NCI-H1694 (cell line): ENCODE data around the gene PGS1.

Experiments used
- DNase-seq: peaks from one replicate; lab custom pipeline; 2025; lab: John Stamatoyannopoulos, UW

Gene PGS1

GRCh38 chr17:78408476-78409050 lies 30.1 kb downstream of the PGS1 start:
- DNase-seq, result no peak

DNA sequence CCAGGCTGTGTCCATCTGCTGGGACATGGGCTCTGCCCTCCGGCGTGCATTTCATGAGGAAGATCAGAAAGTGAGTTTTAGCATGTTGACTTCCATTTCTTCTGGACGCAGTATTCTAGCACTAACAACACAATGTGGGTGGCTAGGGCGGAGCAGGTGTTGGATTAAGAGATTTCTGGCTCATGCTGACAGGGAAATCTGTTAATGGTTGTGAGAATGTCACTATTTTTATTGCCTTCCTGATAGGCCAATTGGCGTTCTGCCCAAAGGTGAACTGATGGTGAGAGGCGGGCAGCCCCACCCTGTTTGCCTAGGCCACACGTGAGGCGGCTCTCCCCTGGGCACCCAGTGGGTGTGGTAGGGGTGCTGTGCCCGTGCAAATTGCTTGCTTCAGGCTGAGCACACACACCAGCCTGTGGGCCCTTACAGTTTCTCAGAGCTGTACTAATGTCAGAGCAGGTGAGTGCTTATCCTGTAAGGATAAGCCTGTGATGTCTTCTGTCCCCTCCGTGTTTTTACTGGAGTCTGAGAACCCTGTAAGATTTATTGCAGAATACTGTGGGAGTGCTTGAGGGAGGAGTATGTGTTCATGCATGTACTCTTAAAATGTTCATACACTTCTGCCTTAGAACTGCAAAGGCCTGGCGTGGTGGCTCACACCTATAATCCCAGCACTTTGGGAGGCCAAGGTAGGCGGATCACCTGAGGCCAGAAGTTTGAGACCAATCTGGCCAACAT lies 30.9 kb downstream of the PGS1 start:
- no peak for DNase-seq

DNA sequence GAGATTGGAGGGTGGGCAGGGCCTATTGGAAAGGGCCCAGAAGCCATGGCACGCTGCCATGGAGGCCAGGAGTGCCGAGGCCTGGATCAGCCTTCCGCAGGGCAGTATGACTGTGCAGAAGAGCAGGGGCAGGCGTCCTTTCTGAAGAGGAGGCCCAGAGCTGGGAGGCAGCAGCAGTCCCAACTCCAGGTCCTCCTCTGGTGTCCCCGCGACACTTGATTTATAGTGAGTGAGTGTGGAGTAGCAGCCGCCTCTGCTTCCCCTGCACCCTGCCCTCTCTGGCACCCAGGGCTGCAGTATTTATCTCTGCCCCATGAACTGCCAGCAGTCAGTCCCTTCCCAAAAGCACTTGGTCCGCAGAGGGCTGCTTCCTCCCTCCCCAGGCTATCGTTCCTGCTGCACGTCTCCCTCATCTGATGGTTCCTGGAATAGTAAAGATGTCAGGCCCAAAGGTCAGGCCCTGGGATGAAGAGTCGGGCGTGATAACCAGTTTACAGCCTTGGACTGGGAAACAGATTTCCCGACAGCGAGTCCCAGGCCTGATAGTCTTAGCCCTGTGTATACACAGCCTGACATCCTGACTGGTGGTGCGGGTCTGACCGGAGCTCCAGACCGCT lies 32.9 kb downstream of the PGS1 start:
- DNase-seq, result no peak

DNA sequence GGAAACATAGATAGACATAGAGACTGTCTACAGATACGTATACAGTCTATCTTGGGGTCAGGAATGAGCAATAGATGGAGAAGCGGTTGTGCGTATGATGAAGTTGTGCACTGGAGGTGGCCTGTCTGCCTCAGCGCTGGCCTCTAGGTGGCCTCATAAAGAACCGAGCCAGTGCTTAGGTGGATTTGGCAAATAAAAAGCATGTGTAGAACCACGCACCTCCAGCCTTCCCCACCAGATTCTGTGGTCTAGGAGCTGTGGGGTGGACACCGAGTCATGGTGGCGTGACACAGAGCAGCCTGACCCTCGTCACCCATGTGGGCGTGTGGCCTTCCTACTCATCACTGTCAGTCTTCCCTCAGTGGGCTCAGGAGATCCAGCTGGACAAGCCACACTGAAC lies 34.0 kb downstream of the PGS1 start:
- DNase-seq, result no peak

DNA sequence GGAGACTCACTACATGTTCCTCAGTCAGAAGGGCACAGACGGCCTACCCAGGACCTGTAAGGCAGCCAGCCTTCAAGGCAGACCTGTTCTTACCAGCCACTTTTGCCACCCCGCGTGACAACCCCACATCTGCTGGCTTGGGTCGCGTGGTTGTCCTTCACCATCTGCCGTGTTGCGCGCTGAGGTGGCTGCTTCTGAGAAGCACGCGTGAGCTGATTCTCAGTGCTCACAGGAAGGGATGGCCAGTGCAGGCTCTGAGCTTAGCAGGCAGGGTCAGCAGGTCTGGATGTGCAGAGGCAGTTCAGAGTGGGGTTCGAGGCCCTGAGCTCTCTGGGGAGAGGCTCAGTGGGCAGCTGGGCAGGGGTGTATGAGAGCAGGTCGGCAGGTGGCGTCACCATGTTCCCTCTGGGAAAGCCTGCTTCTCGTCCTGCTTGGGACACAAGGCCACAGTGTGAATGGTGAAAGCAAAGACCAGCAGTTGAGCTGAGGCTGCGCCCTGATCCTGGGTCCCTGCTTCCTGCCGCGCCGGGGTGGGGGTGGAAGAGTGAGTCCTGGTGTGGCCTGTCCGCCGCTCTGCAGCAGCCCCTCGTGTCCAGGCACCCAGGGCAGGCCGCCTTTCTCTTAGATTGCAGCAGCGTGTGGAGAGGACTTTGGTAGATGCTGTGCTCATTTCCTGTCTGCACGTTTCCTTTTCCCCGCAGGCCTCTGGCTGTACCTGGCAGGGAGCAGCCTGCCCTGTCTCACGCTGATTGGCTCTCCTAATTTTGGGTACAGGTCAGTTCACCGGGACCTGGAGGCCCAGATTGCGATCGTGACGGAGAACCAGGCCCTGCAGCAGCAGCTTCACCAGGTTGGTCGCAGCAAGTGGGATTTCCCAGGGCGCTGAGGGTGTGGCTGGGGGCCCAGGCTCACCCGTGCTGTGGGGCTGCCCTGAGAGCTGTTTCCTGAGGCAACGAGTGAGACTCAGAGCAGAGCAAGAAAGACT lies 36.0 kb downstream of the PGS1 start:
- no peak for DNase-seq

- no peak for DNase-seq
Observed at GRCh38 chr17:78415821-78416711, 37.6 kb downstream of the PGS1 start.

- DNase-seq, result no peak
Observed at GRCh38 chr17:78416791-78417530, 38.5 kb downstream of the PGS1 start.

GRCh38 chr17:78417531-78417909 lies 39.1 kb downstream of the PGS1 start:
- no peak for DNase-seq

GRCh38 chr17:78418326-78419026 lies 40.0 kb downstream of the PGS1 start:
- DNase-seq, result no peak

GRCh38 chr17:78419970-78420815 lies 41.7 kb downstream of the PGS1 start:
- no peak for DNase-seq

GRCh38 chr17:78421084-78421533 lies 42.7 kb downstream of the PGS1 start:
- no peak for DNase-seq

DNA sequence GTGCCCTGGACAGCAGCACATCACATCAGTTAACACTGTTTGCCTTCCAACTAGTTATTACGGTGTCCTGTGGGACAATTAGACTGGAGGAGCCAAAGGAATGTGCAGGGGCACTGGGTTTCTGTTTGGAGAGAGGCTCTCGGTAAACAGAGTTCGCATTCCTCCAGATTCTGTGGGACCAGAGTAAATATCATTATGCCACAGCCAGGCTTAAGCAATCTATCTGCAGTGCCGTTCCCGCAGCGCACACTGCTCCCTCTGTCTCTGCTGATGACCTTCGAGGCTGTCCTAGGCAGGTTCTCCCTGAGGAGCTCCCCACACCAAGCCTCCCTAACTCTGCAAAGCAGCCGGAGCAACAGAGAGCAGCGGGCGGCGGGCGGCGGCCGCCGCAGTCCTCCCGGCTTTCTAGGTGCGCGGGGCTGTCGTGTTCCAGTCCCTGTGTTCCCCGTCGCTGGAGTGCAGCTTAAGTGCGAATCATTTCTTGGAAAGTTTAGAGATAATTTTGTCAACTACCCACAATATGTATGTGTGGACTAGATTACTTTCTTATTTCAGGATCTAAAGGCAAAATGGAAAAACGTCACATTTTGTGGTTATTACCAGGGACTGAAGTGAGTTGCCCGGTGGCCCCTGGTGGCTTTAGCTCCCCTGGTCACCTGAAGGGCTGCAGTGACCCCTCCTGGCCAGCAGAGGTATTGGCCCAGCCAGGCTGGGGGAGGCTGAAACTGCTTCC lies 43.3 kb downstream of the PGS1 start:
- DNase-seq, result peak; percentile 55

DNA sequence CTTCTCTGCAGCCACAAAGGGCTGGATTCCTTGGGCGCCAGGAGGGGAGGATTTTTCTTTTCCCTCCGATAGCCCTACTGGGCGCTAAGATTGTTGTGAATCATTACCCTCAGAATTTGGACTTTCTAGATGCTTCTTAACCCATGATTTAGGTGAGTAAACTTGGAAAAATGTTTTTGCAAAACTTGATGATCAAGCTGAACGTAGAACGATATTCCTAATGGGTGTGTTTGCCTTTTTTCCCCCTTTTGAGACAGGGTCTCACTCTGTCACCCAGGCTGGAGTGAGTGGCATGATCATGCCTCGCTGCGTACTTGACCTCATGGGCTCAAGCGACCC lies 43.8 kb downstream of the PGS1 start:
- DNase-seq, result no peak

GRCh38 chr17:78422872-78423588 lies 44.6 kb downstream of the PGS1 start:
- no peak for DNase-seq

GRCh38 chr17:78423961-78424675 lies 45.7 kb downstream of the PGS1 start:
- no peak for DNase-seq

DNA sequence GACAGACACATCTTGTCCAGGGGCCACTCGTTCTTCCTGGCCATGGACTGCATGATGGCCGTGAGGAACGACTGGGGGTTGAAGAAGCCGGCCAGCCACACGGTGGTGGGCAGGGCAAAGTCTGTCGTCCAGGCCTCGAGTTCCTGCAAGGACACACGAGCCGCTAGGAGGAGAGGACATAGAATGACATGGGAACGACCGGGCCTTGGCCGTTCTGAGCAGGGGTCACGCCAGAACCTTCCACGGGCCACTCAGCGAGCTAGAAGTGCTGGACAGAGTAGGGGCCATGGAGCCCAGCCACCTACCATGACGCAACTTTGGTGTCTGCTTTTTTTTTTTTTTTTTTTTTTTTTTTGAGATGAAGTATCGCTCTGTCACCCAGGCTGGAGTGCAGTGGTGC lies 47.0 kb downstream of the PGS1 start:
- DNase-seq, result no peak

DNA sequence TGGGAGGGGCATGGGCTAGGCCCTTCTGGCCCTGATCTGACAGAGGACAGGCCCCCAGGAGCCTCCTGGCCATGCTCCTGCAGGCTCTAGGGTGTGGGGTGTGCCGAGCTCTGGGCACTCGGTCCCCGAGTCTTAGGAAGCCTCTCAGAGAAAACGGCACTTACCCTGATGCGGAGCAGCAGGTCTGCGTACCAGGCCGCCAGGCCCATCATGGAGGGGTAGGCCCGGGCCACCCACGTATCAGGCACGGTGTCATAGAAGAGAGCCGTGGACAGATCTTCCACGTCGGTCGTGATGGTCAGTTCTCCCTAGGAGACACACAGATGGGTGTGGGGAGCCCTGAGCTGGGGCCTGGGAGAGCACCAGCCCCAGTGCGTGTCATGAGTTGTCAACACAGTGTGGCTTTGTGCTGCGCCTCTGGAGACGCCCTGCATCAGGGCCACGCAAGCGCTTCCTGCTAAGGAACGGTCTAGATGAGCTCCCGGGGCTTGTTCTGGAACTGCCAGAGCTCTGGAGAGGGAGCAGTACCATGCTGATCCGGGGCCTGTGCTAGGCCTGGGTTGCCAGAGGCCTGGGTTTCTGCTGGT lies 47.9 kb downstream of the PGS1 start:
- DNase-seq, result no peak
